IMR-90 (cell line): Measurements from ENCODE around the gene MTCH2. TPM values are rescaled to one million over a fixed set of nuclear protein-coding genes. Genes with fewer than 3 reads are reported as not detected.

Experiments
- ATAC-seq: fragments of 200-7000 bp; cut with Tn5 transposase; 2 replicates; pipeline ENCODE4 v1.9.1; 2020; ENCODE audit warnings: low read depth, mild to moderate bottlenecking, moderate library complexity
- BruUV-seq: library from RNA; stranded (reverse); fragments of 400-500 nt; replicated peaks from 2 replicates; lab custom pipeline; 2021; lab: Mats Ljungman, UMichigan
- CTCF ChIA-PET: fragments of 300-600 bp; formaldehyde crosslinking; extraction: SDS; loops from one replicate; lab custom pipeline; 2021; ENCODE audit warnings: antibody characterized with exemption; lab: Yijun Ruan, JAX
- POLR2A ChIA-PET: fragments of 300-600 bp; sonication (Branson Sonifier 250); formaldehyde crosslinking; loops from one replicate; lab custom pipeline; 2022; ENCODE audit warnings: antibody characterized with exemption; ENCODE audit not compliant: unreplicated experiment; lab: Charles Lee
- DNase-seq: peaks from one replicate; pipeline ENCODE4 v3.0.0; 2013
- H2AFZ ChIP-seq: replicated peaks from 2 replicates; pipeline ENCODE3; 2013; ENCODE audit warnings: low read length, mild to moderate bottlenecking; ENCODE audit not compliant: poor library complexity
- H2AK5ac ChIP-seq: 2 replicates; pipeline ENCODE4 v1.6.1; 2013; ENCODE audit warnings: low read depth, low read length, inconsistent platforms
- H2AK9ac ChIP-seq: replicated peaks from 2 replicates; pipeline ENCODE3; 2013; ENCODE audit warnings: mild to moderate bottlenecking, low read depth, low read length, moderate library complexity; ENCODE audit not compliant: poor library complexity
- H2BK120ac ChIP-seq: 2 replicates; pipeline ENCODE4 v1.6.1; 2013; ENCODE audit warnings: low read depth, low read length, inconsistent platforms
- H2BK15ac ChIP-seq: 3 replicates; pipeline ENCODE4 v1.6.1; 2013; ENCODE audit warnings: low read depth, low read length, inconsistent platforms
- H2BK20ac ChIP-seq: 2 replicates; pipeline ENCODE4 v1.6.1; 2013; ENCODE audit warnings: low read depth, mild to moderate bottlenecking, inconsistent platforms, low read length, moderate library complexity
- H2BK5ac ChIP-seq: 2 replicates; pipeline ENCODE4 v1.6.1; 2013; ENCODE audit warnings: mild to moderate bottlenecking, low read depth, low read length, inconsistent platforms; ENCODE audit not compliant: poor library complexity, severe bottlenecking
- H3K14ac ChIP-seq: replicated peaks from 2 replicates; pipeline ENCODE4 v1.6.1; 2013; ENCODE audit warnings: low read depth, low read length, inconsistent platforms
- H3K18ac ChIP-seq: 2 replicates; pipeline ENCODE4 v1.6.1; 2013; ENCODE audit warnings: low read depth, low read length, control low read depth
- H3K23ac ChIP-seq: 2 replicates; pipeline ENCODE4 v1.6.1; 2013; ENCODE audit warnings: low read depth, low read length, inconsistent platforms
- H3K27ac ChIP-seq: 2 replicates; pipeline ENCODE4 v1.5.1; 2013; ENCODE audit warnings: mild to moderate bottlenecking, control low read depth, low read length; ENCODE audit not compliant: insufficient read depth
- H3K27me3 ChIP-seq: 2 replicates; pipeline ENCODE4 v1.6.1; 2013; ENCODE audit warnings: low read length; ENCODE audit not compliant: control insufficient read depth, insufficient read depth
- H3K36me3 ChIP-seq: 2 replicates; pipeline ENCODE4 v1.6.1; 2013; ENCODE audit warnings: low read length, mixed read lengths; ENCODE audit not compliant: control insufficient read depth, insufficient read depth
- H3K4ac ChIP-seq: 2 replicates; pipeline ENCODE4 v1.6.1; 2013; ENCODE audit warnings: low read depth, low read length, inconsistent platforms
- H3K4me1 ChIP-seq: 2 replicates; pipeline ENCODE4 v1.6.1; 2013; ENCODE audit warnings: low read length, mixed read lengths; ENCODE audit not compliant: control insufficient read depth, insufficient read depth
- H3K4me2 ChIP-seq: 2 replicates; pipeline ENCODE4 v1.6.1; 2013; ENCODE audit warnings: low read depth, mild to moderate bottlenecking, control low read depth, low read length, moderate library complexity
- H3K4me3 ChIP-seq: 2 replicates; pipeline ENCODE4 v1.5.1; 2013; ENCODE audit warnings: low read depth, mild to moderate bottlenecking, control low read depth, low read length, moderate library complexity; ENCODE audit not compliant: insufficient read depth
- H3K56ac ChIP-seq: 2 replicates; pipeline ENCODE4 v1.6.1; 2013; ENCODE audit warnings: low read length, inconsistent platforms; ENCODE audit not compliant: insufficient read depth; ENCODE audit errors: extremely low read depth
- H3K79me1 ChIP-seq, 2 experiments: 2 replicates each; pipeline ENCODE4 v1.6.1; 2013; ENCODE audit warnings: low read length in 2 of 2, inconsistent platforms in 1 of 2, low read depth in 1 of 2
- H3K9ac ChIP-seq: 2 replicates; pipeline ENCODE4 v1.6.1; 2013; ENCODE audit warnings: low read depth, low read length, control low read depth
- H3K9me1 ChIP-seq: 2 replicates; pipeline ENCODE4 v1.6.1; 2013; ENCODE audit warnings: low read length, inconsistent platforms; ENCODE audit not compliant: insufficient read depth
- H3K9me3 ChIP-seq: 2 replicates; pipeline ENCODE4 v1.6.1; 2013; ENCODE audit warnings: low read length; ENCODE audit not compliant: control insufficient read depth, insufficient read depth
- H4K20me1 ChIP-seq: 2 replicates; pipeline ENCODE4 v1.6.1; 2013; ENCODE audit warnings: low read length, inconsistent platforms; ENCODE audit not compliant: insufficient read depth
- H4K5ac ChIP-seq: 2 replicates; pipeline ENCODE4 v1.6.1; 2013; ENCODE audit warnings: mild to moderate bottlenecking, low read depth, low read length, control low read depth
- H4K8ac ChIP-seq, 2 experiments: 2 replicates each; pipeline ENCODE4 v1.6.1; 2013; ENCODE audit warnings: low read depth in 2 of 2, low read length in 2 of 2, control low read depth in 1 of 2, inconsistent platforms in 1 of 2
- H4K91ac ChIP-seq: 2 replicates; pipeline ENCODE4 v1.6.1; 2013; ENCODE audit warnings: low read depth, low read length, inconsistent platforms; ENCODE audit not compliant: insufficient read depth
- SMC3 ChIP-seq: fragments of 150-350 bp; IDR thresholded peaks from 2 replicates; pipeline ENCODE4 v1.6.1; 2016; ENCODE audit warnings: low read depth, mild to moderate bottlenecking, antibody characterized with exemption, low read length, moderate library complexity
- WGBS, 2 experiments: methylation state at CpG; one replicate each; pipeline versions ENCODE4 v1.1.5 to v1.1.7; 2013; ENCODE audit warnings: missing lambda C conversion rate in 2 of 2; ENCODE audit not compliant: insufficient read length in 1 of 2; ENCODE audit errors: extremely low coverage in 2 of 2; 5-methylcytosine and 5-hydroxymethylcytosine counted together
- dilution Hi-C: fragments of 300-500 bp; cut with HindIII; formaldehyde crosslinking; loops from one replicate; pipeline ENCODE4 v1.14.3; 2018; ENCODE audit warnings: low sequenced_read_pairs; ENCODE audit not compliant: unreplicated experiment
- in situ Hi-C: fragments of 300-500 bp; cut with MboI; formaldehyde crosslinking; loops from 3 replicates; pipeline ENCODE4 v1.14.3; 2019; ENCODE audit warnings: low sequenced_read_pairs, inconsistent platforms, mixed read lengths
- intact Hi-C: fragments of 100-400 bp; cut with micrococcal nuclease; formaldehyde crosslinking; loops from 2 replicates; pipeline ENCODE4 v1.10.0; 2022
- polyA plus RNA-seq, 3 experiments: library from polyadenylated mRNA; depleted of rRNA; stranded (reverse); fragments of >200 nt; gene quantifications; 2 replicates each; pipeline ENCODE4 v1.2.3, GENCODE V29; 2012; ENCODE audit warnings: low replicate concordance in 1 of 3
- total RNA-seq: library from RNA; depleted of rRNA; stranded (reverse); fragments of >200 nt; gene quantifications from 2 replicates; pipeline ENCODE4 v1.2.3, GENCODE V29; 2012
- TF ChIP-seq, protein P1 (sequence below): conservative IDR thresholded peaks from 2 replicates; pipeline ENCODE4 v1.5.1; 2012; ENCODE audit warnings: mild to moderate bottlenecking, low read depth, low read length, improper control_type of control experiment

Gene MTCH2
- total and polyA plus RNA-seq, 2 of the 4 experiments (the other 2 are of a cell fraction): 103 to 163 TPM

DNA sequence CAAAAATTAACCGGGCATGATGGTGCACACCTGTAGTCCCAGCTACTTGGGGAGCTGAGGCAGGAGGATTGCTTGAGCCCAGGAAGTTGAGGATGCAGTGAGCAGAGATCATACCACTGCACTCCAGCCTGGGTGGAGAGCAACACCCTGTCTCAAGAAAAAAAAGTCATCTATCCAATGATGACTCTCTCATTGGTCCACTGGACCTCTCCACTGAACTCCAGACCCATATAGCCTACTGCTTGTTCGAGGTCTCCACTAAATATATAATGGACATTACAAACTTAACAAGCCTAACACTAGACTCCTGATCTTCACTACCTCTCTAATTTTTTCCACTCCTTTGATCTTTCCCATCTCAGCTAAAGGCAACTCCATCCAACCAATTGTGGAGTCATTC lies 33.5 kb upstream of the MTCH2 start:
- no peak overlapping the region for H3K56ac ChIP-seq
- no peaks in the 10 kb centered on the region for H3K9me1 ChIP-seq
- H2BK15ac ChIP-seq: no peak overlapping the region
- ChIA-PET POLR2A (no interaction called here), CTCF (no interaction called here)
- no peak overlapping the region for H3K4me2 ChIP-seq
- H2AK5ac ChIP-seq: no peak overlapping the region
- no peak overlapping the region for H2BK20ac ChIP-seq
- H3K4ac ChIP-seq: no peak overlapping the region
- H3K18ac ChIP-seq: no peak overlapping the region
- no peak overlapping the region for H2BK5ac ChIP-seq
- intact Hi-C loops (no loop called here), in situ Hi-C loops (no loop called here), dilution Hi-C loops (no loop called here)
- H4K8ac ChIP-seq: no peak overlapping the region
- DNase-seq: no peak
- H3K14ac ChIP-seq: no peak overlapping the region
- H3K9ac ChIP-seq: no peak overlapping the region
- no CpG with 5 or more reads among the region's 2 CpGs for WGBS, 2 experiments
- TF ChIP-seq SMC3: no peak
- TF ChIP-seq, protein P1, sequence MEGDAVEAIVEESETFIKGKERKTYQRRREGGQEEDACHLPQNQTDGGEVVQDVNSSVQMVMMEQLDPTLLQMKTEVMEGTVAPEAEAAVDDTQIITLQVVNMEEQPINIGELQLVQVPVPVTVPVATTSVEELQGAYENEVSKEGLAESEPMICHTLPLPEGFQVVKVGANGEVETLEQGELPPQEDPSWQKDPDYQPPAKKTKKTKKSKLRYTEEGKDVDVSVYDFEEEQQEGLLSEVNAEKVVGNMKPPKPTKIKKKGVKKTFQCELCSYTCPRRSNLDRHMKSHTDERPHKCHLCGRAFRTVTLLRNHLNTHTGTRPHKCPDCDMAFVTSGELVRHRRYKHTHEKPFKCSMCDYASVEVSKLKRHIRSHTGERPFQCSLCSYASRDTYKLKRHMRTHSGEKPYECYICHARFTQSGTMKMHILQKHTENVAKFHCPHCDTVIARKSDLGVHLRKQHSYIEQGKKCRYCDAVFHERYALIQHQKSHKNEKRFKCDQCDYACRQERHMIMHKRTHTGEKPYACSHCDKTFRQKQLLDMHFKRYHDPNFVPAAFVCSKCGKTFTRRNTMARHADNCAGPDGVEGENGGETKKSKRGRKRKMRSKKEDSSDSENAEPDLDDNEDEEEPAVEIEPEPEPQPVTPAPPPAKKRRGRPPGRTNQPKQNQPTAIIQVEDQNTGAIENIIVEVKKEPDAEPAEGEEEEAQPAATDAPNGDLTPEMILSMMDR: no peak
- H3K79me1 ChIP-seq: no peaks in the 10 kb centered on the region
- H3K27me3 ChIP-seq: no peaks in the 10 kb centered on the region
- no peak overlapping the region for H2AK9ac ChIP-seq
- H3K36me3 ChIP-seq: no peaks in the 10 kb centered on the region
- no peak overlapping the region for H4K5ac ChIP-seq
- no peak overlapping the region for H2BK120ac ChIP-seq
- no peaks in the 10 kb centered on the region for H3K4me1 ChIP-seq
- no peak overlapping the region for H3K23ac ChIP-seq
- H4K91ac ChIP-seq: no peak overlapping the region
- BruUV-seq: no TSS peak
- no peak for ATAC-seq
- no peak overlapping the region for H2AFZ ChIP-seq
- H4K20me1 ChIP-seq: no peaks in the 10 kb centered on the region
- H3K9me3 ChIP-seq: no peaks in the 10 kb centered on the region
- no peak overlapping the region for H3K27ac ChIP-seq
- no peak overlapping the region for H3K4me3 ChIP-seq
